Common myeloid progenitor, CD34-positive (primary cell): ENCODE data around the gene KCNQ2.

ENCODE experiments used
- CTCF ChIA-PET: fragments of 350-600 bp; sonication (Branson Sonifier 250); formaldehyde crosslinking; loops from one replicate; lab custom pipeline; 2021; ENCODE audit warnings: antibody characterized with exemption; lab: Charles Lee
- POLR2A ChIA-PET: fragments of 350-600 bp; sonication (Branson Sonifier 250); formaldehyde crosslinking; loops from one replicate; lab custom pipeline; 2021; ENCODE audit warnings: antibody characterized with exemption; lab: Charles Lee
- DNase-seq, 3 donors: peaks; one replicate each; pipeline versions ENCODE4 v3.0.0 to v3.0.0-alpha.2; 2013
- H3K27ac ChIP-seq, 2 experiments: 1 replicate in 1 of 2; 2 replicates in 1 of 2; pipeline ENCODE4 v1.7.0; 2013; ENCODE audit warnings: inconsistent platforms in 2 of 2, low read length in 2 of 2, mild to moderate bottlenecking in 2 of 2, low read depth in 1 of 2, moderate library complexity in 1 of 2; ENCODE audit not compliant: severe bottlenecking in 2 of 2, insufficient read depth in 1 of 2, poor library complexity in 1 of 2
- H3K27me3 ChIP-seq, 5 experiments: replicated peaks in 2 of 5; 1 replicate in 3 of 5; 2 replicates in 2 of 5; pipeline versions ENCODE4 v1.6.1 to v1.7.0; 2013; ENCODE audit warnings: low read length in 4 of 5, mild to moderate bottlenecking in 2 of 5, moderate library complexity in 2 of 5, inconsistent platforms in 1 of 5; ENCODE audit not compliant: insufficient read depth in 5 of 5, control insufficient read depth in 4 of 5
- H3K36me3 ChIP-seq, 4 experiments: 1 replicate in 2 of 4; 2 replicates in 2 of 4; pipeline versions ENCODE4 v1.6.1 to v1.7.0; 2013; ENCODE audit warnings: low read length in 3 of 4, control low read depth in 1 of 4, mild to moderate bottlenecking in 1 of 4; ENCODE audit not compliant: control insufficient read depth in 4 of 4, insufficient read depth in 4 of 4
- H3K4me1 ChIP-seq, 4 experiments: 1 replicate in 3 of 4; 2 replicates in 1 of 4; pipeline versions ENCODE4 v1.6.1 to v1.7.1; 2013; ENCODE audit warnings: low read length in 3 of 4, mild to moderate bottlenecking in 3 of 4, control low read depth in 1 of 4, inconsistent platforms in 1 of 4, moderate library complexity in 1 of 4; ENCODE audit not compliant: control insufficient read depth in 4 of 4, insufficient read depth in 4 of 4; ENCODE audit errors: control extremely low read depth in 1 of 4
- H3K4me3 ChIP-seq, 7 experiments: 1 replicate in 4 of 7; 2 replicates in 3 of 7; pipeline versions ENCODE4 v1.5.1 to v1.7.0; 2013; ENCODE audit warnings: mild to moderate bottlenecking in 7 of 7, low read length in 6 of 7, moderate library complexity in 6 of 7, inconsistent platforms in 2 of 7, low read depth in 2 of 7, control low read depth in 1 of 7; ENCODE audit not compliant: insufficient read depth in 4 of 7, control insufficient read depth in 1 of 7; ENCODE audit errors: extremely low read depth in 1 of 7
- H3K9me3 ChIP-seq, 5 experiments: 1 replicate in 4 of 5; 2 replicates in 1 of 5; pipeline versions ENCODE4 v1.6.1 to v1.7.1; 2013; ENCODE audit warnings: low read length in 4 of 5, mild to moderate bottlenecking in 2 of 5, inconsistent platforms in 1 of 5, low read depth in 1 of 5, moderate library complexity in 1 of 5; ENCODE audit not compliant: control insufficient read depth in 4 of 5, insufficient read depth in 2 of 5; ENCODE audit errors: control extremely low read depth in 1 of 5
- WGBS: methylation state at CpG from one replicate; pipeline ENCODE4 v1.1.5; 2013; ENCODE audit not compliant: insufficient coverage; 5-methylcytosine and 5-hydroxymethylcytosine counted together

Gene KCNQ2

GRCh38 chr20:63417738-63418120 is 54.7 kb downstream of the KCNQ2 start:
- no peak overlapping the region for H3K4me3 ChIP-seq

GRCh38 chr20:63417097-63417737 is 55.2 kb downstream of the KCNQ2 start:
- H3K36me3 ChIP-seq = no peaks in the 10 kb centered on the region
- ChIA-PET CTCF (no interaction called here), POLR2A (no interaction called here)
- H3K9me3 ChIP-seq = no peaks in the 10 kb centered on the region
- no peaks in the 10 kb centered on the region for H3K4me1 ChIP-seq
- WGBS = 83% methylated on average over 25 of the region's 25 CpGs
- peaks cover 0 to 22% (median 2%) of the 10 kb centered on the region in 5 experiments for H3K27me3 ChIP-seq
- no peak for DNase-seq
- H3K27ac ChIP-seq = no peak overlapping the region
- no peak overlapping the region for H3K4me3 ChIP-seq

More at GRCh38 chr20:63417738-63418120, 54.7 kb downstream of the KCNQ2 start:
- ChIA-PET POLR2A (no interaction called here), CTCF (no interaction called here)
- WGBS = 76% methylated on average over 13 of the region's 23 CpGs
- Histone ChIP-seq H3K27ac (no peak overlapping the region), H3K36me3 (no peaks in the 10 kb centered on the region), H3K27me3 (peaks cover 0 to 22% (median 2%) of the 10 kb centered on the region in 5 experiments), H3K4me1 (no peaks in the 10 kb centered on the region), H3K9me3 (no peaks in the 10 kb centered on the region)
- no peak for DNase-seq

- ChIA-PET CTCF (no interaction called here), POLR2A (no interaction called here)
- peaks cover 0 to 22% (median 2%) of the 10 kb centered on the region in 5 experiments for H3K27me3 ChIP-seq
- DNase-seq = no peak
- no peaks in the 10 kb centered on the region for H3K36me3 ChIP-seq
- no peaks in the 10 kb centered on the region for H3K9me3 ChIP-seq
- H3K27ac ChIP-seq = no peak overlapping the region
- no peak overlapping the region for H3K4me3 ChIP-seq
- peaks cover 0 to 5% (median 1%) of the 10 kb centered on the region in 4 experiments for H3K4me1 ChIP-seq
- 90% methylated on average over 20 of the region's 24 CpGs for WGBS
Observed at GRCh38 chr20:63416631-63417030, 55.8 kb downstream of the KCNQ2 start.

- Histone ChIP-seq H3K27me3 (peaks cover 0 to 16% (median 0%) of the 10 kb centered on the region in 5 experiments), H3K9me3 (no peaks in the 10 kb centered on the region), H3K4me1 (peaks cover 0 to 11% (median 4%) of the 10 kb centered on the region in 4 experiments), H3K4me3 (no peak overlapping the region), H3K27ac (no peak overlapping the region), H3K36me3 (no peaks in the 10 kb centered on the region)
- ChIA-PET CTCF (no interaction called here), POLR2A (no interaction called here)
- DNase-seq = no peak
- WGBS = 84% methylated on average over 26 of the region's 32 CpGs
Observed at GRCh38 chr20:63415647-63416391, 56.6 kb downstream of the KCNQ2 start.

GRCh38 chr20:63414720-63415430 is 57.6 kb downstream of the KCNQ2 start:
- no peak overlapping the region for H3K4me3 ChIP-seq
- CTCF ChIA-PET = no interaction called here
- no peaks in the 10 kb centered on the region for H3K36me3 ChIP-seq
- H3K27ac ChIP-seq = no peak overlapping the region
- no peak for DNase-seq
- POLR2A ChIA-PET = no interaction called here
- WGBS = 93% methylated on average over 30 of the region's 45 CpGs
- peaks cover 0 to 11% (median 0%) of the 10 kb centered on the region in 5 experiments for H3K27me3 ChIP-seq
- H3K9me3 ChIP-seq = no peaks in the 10 kb centered on the region
- H3K4me1 ChIP-seq = peaks cover 0 to 11% (median 4%) of the 10 kb centered on the region in 4 experiments

GRCh38 chr20:63413963-63414684 is 58.3 kb downstream of the KCNQ2 start:
- Histone ChIP-seq H3K4me1 (peaks cover 0 to 11% (median 4%) of the 10 kb centered on the region in 4 experiments), H3K27me3 (peaks cover 0 to 10% (median 0%) of the 10 kb centered on the region in 5 experiments), H3K4me3 (no peak overlapping the region), H3K27ac (no peak overlapping the region), H3K36me3 (no peaks in the 10 kb centered on the region), H3K9me3 (no peaks in the 10 kb centered on the region)
- no peak for DNase-seq
- CTCF ChIA-PET = no interaction called here
- POLR2A ChIA-PET = no interaction called here
- WGBS = 95% methylated on average over 30 of the region's 33 CpGs
